ENCODE measurements around the gene OR2H2. TPM values are rescaled to one million over a fixed set of nuclear protein-coding genes. Genes with fewer than 3 reads are reported as not detected.
A peak's percentile ranks its signal among the peaks of the same experiment; 100 is the strongest.

Gene OR2H2
- total and polyA plus RNA-seq, 10 donors, result not detected

DNA sequence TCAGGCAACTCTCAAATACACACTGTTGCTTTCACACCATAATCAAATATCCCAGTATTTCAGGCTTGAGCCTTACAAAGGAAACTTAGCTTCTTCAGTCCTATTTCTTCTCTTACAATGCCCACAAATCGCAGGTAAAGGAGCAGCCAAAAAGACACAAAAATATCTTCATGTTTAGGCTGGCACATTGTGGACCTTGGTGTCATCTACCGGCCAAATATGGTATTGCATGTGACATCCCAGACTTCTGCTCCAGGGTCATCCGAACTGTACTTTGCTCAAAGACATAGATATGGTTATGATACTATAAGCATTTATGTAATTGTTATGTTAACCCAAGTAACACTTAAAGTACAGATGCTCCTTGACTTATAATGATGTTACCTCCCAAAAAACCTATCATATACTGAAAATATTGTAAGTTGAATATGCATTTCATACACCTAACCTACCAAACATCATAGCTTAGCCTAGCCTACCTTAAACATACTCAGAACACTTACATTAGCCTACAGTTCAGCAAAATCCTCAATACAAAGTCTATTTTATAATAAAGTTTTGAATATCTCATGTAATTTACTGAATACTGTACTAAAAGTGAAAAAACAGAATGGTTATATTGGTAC, 4.6 kb downstream of the OR2H2 start:
- no peaks in the 10 kb centered on the region for H3K9me3 ChIP-seq
- H3K4me3 ChIP-seq, result no peak overlapping the region
- intact Hi-C loops (cut with DNase I; ENCODE audit: low total_unique reads), result loop anchor here (10.0 kb wide), 1 partner anchor 895 kb away; no protein-coding TSS in a partner anchor
- no peaks in the 10 kb centered on the region for H3K36me3 ChIP-seq
- 6 to 13% (median 9%) methylated on average over 3 of the region's 3 CpGs for WGBS, 5 donors
- H3K27me3 ChIP-seq (replicated peaks in 1 of 7), result peaks cover 0 to 55% (median 0%) of the 10 kb centered on the region in 7 donors
- peaks cover 0 to 13% (median 2%) of the 10 kb centered on the region in 6 donors for H3K4me1 ChIP-seq
- no peak for DNase-seq
- no peak overlapping the region for H3K27ac ChIP-seq
- TF ChIP-seq, protein P1, sequence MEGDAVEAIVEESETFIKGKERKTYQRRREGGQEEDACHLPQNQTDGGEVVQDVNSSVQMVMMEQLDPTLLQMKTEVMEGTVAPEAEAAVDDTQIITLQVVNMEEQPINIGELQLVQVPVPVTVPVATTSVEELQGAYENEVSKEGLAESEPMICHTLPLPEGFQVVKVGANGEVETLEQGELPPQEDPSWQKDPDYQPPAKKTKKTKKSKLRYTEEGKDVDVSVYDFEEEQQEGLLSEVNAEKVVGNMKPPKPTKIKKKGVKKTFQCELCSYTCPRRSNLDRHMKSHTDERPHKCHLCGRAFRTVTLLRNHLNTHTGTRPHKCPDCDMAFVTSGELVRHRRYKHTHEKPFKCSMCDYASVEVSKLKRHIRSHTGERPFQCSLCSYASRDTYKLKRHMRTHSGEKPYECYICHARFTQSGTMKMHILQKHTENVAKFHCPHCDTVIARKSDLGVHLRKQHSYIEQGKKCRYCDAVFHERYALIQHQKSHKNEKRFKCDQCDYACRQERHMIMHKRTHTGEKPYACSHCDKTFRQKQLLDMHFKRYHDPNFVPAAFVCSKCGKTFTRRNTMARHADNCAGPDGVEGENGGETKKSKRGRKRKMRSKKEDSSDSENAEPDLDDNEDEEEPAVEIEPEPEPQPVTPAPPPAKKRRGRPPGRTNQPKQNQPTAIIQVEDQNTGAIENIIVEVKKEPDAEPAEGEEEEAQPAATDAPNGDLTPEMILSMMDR (IDR thresholded peaks at IDR 0.05 in 8 of 11, conservative IDR thresholded peaks at IDR 0.05 in 3 of 11), result peak; percentile 76 to 94 (median 91)
- no peak for TF ChIP-seq POLR2A (IDR thresholded peaks at IDR 0.05)

GRCh38 chr6:29590218-29590808, 5.4 kb downstream of the OR2H2 start:
- TF ChIP-seq POLR2A (IDR thresholded peaks at IDR 0.05), result no peak
- TF ChIP-seq, protein P1 (IDR thresholded peaks at IDR 0.05 in 8 of 11, conservative IDR thresholded peaks at IDR 0.05 in 3 of 11), result no peak
- TF ChIP-seq POLR2AphosphoS5 (IDR thresholded peaks at IDR 0.05), result no peak
- H3K27ac ChIP-seq, result no peak overlapping the region
- H3K36me3 ChIP-seq, result no peaks in the 10 kb centered on the region
- H3K27me3 ChIP-seq (replicated peaks in 1 of 7), result peaks cover 0 to 48% (median 0%) of the 10 kb centered on the region in 7 donors
- no peak overlapping the region for H3K4me3 ChIP-seq
- WGBS, 5 donors, result 67 to 84% (median 80%) methylated on average over 4 of the region's 4 CpGs
- DNase-seq, result no peak
- H3K4me1 ChIP-seq, result peaks cover 0 to 13% (median 2%) of the 10 kb centered on the region in 6 donors
- H3K9me3 ChIP-seq, result no peaks in the 10 kb centered on the region
- intact Hi-C loops (cut with DNase I; ENCODE audit: low total_unique reads), result no loop called here

- no peak for DNase-seq
- H3K36me3 ChIP-seq, result no peaks in the 10 kb centered on the region
- WGBS, 5 donors, result 80 to 91% (median 89%) methylated on average over 2 of the region's 2 CpGs
- H3K9me3 ChIP-seq, result no peaks in the 10 kb centered on the region
- peaks cover 0 to 48% (median 0%) of the 10 kb centered on the region in 7 donors for H3K27me3 ChIP-seq (replicated peaks in 1 of 7)
- no peak overlapping the region for H3K4me3 ChIP-seq
- intact Hi-C loops (cut with DNase I; ENCODE audit: low total_unique reads), result no loop called here
- no peak overlapping the region for H3K27ac ChIP-seq
- TF ChIP-seq, protein P1 (IDR thresholded peaks at IDR 0.05 in 8 of 11, conservative IDR thresholded peaks at IDR 0.05 in 3 of 11), result no peak
- no peak for TF ChIP-seq POLR2AphosphoS5 (IDR thresholded peaks at IDR 0.05)
- no peak for TF ChIP-seq POLR2A (IDR thresholded peaks at IDR 0.05)
- H3K4me1 ChIP-seq, result peaks cover 0 to 13% (median 2%) of the 10 kb centered on the region in 6 donors
Observed at GRCh38 chr6:29591677-29592076, 6.8 kb downstream of the OR2H2 start.

- Histone ChIP-seq H3K27ac (no peak overlapping the region), H3K9me3 (no peaks in the 10 kb centered on the region), H3K4me1 (peaks cover 0 to 13% (median 2%) of the 10 kb centered on the region in 6 donors), H3K27me3 (replicated peaks in 1 of 7) (peaks cover 0 to 44% (median 0%) of the 10 kb centered on the region in 7 donors), H3K4me3 (no peak overlapping the region), H3K36me3 (no peaks in the 10 kb centered on the region)
- WGBS, 5 donors, result 28 to 38% (median 36%) methylated on average over 4 of the region's 4 CpGs
- TF ChIP-seq, protein P1 (IDR thresholded peaks at IDR 0.05 in 8 of 11, conservative IDR thresholded peaks at IDR 0.05 in 3 of 11), result no peak
- TF ChIP-seq POLR2AphosphoS5 (IDR thresholded peaks at IDR 0.05) (no peak), POLR2A (IDR thresholded peaks at IDR 0.05) (no peak)
- no peak for DNase-seq
- intact Hi-C loops (cut with DNase I; ENCODE audit: low total_unique reads), result no loop called here
Observed at GRCh38 chr6:29593199-29593855, 8.4 kb downstream of the OR2H2 start.

All from spleen (tissue), 11 donors.